HG03457 (cell line): ENCODE data around the gene DCST1.

Source experiments
- ATAC-seq: cut with Tn5 transposase; IDR thresholded peaks from one replicate; pipeline ENCODE4 v1.9.1; 2021; ENCODE audit warnings: moderate number of reproducible peaks; ENCODE audit not compliant: unreplicated experiment

The DCST1 gene

GRCh38 chr1:155070721-155071569 is 37.3 kb downstream of the DCST1 start:
- ATAC-seq: no peak

- no peak for ATAC-seq
Observed at GRCh38 chr1:155071701-155072100, 38.1 kb downstream of the DCST1 start.

- no peak for ATAC-seq
Observed at GRCh38 chr1:155072531-155073289, 39.1 kb downstream of the DCST1 start.

GRCh38 chr1:155073377-155074242 is 40.0 kb downstream of the DCST1 start:
- no peak for ATAC-seq

DNA sequence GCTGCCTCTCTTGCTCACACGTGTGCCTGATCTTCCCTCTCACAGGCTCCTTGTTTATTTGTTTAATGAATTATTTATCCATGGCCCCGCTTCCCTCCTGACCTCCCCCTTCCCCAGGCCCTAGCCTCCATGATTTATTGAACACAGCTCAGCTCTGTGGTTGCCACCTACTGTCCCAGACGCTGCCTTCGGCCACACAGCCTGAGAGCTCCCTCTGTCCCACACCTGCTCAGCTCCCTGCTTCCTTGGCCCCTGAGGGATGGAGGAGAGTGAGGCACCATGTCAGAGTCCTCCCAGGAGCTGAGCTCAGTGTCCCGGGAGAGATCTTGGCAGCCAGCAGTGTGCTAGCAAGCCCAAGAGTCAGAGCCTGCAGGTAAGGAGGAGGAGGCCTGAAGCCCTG is 41.9 kb downstream of the DCST1 start:
- ATAC-seq: no peak

- ATAC-seq: no peak
Observed at GRCh38 chr1:155076371-155076770, 42.7 kb downstream of the DCST1 start.

- ATAC-seq: no peak
Observed at GRCh38 chr1:155077346-155077745, 43.7 kb downstream of the DCST1 start.

- no peak for ATAC-seq
Observed at GRCh38 chr1:155077758-155078445, 44.3 kb downstream of the DCST1 start.

DNA sequence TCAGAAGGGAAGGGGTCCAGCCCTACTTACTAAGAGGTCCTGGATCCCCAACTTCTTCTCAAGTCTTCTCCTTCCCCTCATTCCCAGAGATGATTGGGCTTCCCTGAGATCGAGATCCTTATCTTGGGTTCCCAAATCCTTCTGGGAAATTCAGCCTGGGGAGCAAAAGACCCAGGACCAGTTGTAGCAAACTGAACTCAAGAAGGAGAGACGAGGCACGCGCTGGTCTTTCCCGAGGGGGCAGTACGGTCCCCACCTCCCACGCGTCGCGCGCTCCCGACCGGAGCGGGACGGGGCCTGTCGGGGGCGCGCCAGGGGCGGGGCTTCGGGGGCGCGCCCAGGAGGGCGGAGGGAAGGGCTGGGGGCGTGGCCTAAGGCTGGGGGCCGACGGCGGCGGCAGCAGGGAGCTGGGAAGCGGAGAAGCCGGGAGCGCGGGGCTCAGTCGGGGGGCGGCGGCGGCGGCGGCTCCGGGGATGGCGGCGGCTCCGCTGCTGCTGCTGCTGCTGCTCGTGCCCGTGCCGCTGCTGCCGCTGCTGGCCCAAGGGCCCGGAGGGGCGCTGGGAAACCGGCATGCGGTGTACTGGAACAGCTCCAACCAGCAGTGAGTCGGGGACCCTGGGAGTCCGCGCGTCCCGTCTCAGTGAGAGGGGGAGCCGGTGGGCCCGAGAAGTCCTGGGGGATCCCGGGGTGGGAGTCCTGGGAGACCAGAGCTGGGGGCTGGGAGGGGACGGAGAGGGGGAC is 45.0 kb downstream of the DCST1 start, which contains the start of gene EFNA3:
TSS of gene EFNA3 (plus strand) at position 369 of the 741 bp plus-strand sequence. CDS start at position 474, 105 bp downstream.
- ATAC-seq: no peak

DNA sequence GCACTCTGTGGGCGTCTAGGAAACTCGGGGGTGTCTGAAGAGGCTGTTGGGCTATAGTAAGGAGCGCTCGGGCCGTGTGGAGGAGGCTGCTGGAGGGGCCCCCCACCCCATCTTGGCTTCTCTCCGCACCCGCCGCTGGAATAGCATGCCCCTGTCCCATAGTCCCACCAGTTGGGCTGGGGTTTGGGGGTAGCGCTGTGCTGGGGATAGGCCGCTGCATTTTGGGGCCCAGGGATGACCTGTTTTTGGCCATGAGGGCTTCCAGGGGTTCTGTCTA is 45.5 kb downstream of the DCST1 start:
- ATAC-seq: no peak

DNA sequence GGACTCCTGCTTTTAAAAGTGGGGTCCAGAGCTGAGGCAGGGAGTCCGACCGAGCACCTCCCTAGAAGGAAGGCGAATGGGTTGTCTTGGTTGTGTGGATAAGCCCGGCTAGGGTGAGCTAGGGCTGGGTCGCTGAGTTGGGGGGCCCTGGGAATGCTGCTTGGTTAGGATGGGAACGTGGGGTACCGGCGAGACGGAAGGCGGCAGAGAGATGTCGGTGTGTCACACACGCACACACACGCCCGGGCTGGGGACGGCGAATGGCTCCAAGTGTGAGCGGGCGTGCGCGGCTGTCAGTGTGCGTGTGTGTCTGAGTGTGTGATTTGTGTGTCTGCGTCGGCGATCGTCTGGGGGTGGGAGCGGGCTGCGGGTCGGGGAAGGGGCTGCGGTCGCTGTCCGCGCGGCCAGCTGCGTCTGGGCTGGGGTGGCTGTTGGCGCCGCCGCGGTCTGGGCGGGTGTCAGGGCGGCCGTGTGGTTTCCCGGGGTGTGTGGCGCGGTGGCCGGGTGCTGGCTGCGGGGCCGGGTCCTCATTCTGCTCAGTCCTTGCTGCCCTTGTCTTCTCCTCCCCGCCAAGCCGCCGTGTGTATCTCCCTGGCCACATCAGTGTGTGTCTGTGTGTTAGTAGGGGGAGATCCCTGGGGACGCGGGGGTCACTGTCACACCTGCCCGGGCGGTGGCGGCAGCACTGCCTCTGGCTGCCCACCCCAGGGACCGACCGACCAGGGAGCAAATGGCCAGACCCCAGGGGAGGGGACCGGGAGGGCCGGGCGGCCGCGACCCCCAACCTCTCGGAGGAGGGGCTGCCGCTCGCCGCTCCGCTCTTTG is 46.1 kb downstream of the DCST1 start:
- no peak for ATAC-seq

DNA sequence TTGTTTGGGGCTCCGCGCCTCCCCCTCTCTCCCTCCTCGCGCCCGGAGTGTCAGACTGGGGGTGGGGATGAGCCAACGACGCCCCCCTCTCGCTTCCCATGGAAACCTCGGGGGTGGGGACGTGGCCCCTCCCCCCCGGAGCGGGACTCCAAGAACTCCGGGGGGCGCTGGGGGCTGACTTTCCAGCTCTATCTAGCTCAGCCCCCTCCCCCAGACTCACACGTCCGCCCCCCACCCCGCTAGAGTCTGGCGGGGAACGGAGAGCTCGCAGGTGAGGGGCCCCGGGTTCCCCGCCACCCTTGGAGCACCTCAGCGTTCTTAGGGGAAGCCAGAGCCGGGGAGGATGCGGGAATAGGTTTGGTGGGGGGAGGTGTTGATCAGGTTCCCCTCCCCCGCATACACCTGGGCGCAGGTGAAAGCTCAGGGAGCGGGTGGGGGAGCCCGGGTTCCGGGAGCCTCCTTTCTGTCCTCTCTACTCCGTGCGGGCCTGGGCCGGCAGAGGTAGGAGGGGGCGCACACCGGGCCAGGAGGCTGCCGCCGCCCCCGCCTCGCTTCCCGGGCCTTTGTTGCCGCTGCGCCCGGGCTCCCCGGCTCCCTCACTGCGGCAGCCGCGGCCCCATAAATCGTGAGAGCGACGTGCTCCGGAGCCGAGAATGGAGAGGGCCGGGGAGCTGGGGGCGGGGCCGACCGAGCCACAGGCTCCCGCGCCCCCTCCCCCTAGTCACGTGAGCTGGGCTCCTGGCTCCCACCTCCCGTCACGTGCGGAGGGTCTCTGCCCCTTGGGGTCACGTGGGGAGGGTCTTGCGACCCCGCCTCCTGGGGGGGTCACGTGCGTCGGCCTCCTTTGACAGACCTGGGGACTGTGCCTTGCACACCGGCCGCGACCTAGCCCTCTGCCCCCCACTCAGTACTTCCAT is 46.9 kb downstream of the DCST1 start:
- ATAC-seq: no peak

GRCh38 chr1:155081472-155082300 is 48.1 kb downstream of the DCST1 start:
- ATAC-seq: no peak

- ATAC-seq: no peak
Observed at GRCh38 chr1:155082301-155083051, 48.9 kb downstream of the DCST1 start.

- ATAC-seq: no peak
Observed at GRCh38 chr1:155083052-155083541, 49.5 kb downstream of the DCST1 start.
